Measurements from ENCODE around the gene SRC.

Gene SRC

DNA sequence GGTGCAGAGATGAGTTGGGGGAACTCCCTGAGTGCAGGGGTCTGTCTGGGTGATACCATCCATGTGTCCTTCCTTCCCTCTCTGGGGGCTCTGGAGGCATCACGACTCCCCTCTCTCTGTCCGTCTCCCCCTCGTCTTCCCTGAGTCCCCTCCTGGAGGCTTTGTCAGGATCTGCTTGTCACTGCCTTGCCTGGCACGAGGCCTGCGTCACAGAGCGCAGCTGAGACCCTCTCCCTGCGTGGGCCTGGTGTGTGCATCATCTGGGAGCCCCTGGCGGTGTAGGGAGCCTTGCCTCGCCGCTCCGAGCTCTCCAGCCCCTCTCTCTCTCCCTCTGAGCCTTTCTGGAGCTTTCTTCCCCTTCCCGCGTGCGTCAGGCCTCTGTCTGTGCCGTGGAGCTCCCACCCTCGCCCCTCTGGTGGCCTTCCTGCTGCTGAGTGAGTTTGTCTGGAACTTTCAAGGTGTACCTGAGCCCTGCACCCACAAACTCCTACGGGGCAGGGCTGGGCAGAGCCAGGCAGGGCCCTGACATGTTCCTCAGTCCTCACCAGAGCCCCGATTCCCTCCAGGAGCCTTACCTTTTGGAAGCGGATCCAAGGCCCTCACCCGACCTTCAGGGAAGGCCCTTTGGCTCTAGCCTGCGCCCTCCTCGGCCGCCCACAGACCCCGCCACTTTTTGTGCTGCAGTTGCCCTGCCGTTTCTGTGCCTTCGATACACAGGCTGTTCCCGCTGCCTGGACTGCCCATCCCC is 70.3 kb downstream of the SRC start:
- no peak for DNase-seq

DNA sequence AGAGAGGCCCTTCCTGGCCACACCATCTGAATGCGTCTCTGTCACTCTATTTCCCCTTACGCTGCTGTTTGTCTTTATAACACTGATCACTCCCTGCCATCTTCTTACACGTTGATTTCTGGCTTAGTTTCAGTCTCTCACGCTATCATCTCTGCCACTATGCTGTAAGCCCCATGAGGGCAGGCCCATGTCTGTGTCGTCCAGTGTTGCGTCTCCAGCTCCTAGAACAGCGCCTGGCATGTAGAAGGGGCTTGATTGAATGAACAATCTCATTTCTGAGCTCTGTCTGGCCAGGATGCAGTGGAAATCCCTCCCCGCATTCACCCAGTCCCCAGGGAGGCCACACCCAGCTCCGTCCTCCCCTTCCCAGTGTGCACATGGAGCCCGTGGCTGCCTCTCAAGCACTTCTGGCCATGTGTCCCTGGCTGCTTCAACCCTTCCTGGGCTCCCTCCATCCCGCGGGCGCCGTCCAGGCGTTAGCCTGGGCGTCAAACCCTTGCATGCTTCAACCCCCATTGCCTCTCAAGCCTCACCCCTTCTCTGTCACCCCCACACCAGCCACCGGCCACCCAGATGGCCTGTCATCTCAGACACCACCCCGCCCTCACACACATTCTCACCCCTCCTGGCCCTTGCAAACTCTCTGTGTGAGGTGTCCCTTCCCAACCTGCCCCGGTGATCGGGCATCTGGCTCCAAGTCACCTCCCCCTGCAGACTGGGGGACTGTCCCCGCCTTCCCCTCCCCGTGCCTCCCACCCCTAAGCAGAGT is 71.1 kb downstream of the SRC start:
- no peak for DNase-seq

DNA sequence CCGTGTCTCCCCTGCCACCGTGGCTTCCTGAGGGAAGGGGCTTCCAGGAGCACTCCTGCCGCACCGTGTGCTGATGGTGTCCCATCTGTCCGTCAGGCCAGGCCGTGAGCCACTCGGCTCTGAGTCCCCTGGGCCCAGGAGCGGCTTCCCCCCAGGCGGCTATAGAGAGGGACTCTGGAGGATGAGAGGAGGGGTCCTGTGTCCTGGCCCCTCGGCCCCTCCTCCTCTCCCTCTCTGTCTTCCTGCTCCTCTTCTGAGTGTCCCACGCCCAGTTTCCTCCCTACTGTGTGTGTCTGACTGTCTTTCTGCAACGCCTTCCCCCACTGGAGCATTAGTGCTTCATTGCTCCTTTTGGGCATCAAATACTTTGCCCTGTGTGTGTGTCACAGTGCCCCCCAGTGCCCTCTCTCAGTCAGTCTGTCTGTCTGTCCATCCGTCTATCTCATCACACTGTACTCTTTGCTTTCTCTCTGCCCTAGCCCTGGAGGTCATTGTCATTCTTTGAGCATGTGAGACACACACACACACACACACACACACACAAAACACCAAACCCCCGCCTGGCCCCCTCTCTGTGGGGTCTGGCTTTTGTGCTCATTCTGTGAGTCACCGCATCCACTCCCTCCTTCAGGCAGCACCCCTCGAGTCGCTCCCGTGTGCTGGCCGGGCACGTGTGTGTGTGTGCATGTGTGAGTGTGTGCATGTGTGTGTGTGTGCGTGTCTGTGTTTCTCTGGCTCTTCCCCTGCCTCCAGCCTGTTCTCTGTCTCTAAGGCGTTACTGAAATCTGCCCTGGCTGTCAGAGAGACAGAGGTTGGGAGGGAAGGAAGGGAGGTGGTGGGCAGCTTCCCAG is 71.9 kb downstream of the SRC start:
- no peak for DNase-seq

DNA sequence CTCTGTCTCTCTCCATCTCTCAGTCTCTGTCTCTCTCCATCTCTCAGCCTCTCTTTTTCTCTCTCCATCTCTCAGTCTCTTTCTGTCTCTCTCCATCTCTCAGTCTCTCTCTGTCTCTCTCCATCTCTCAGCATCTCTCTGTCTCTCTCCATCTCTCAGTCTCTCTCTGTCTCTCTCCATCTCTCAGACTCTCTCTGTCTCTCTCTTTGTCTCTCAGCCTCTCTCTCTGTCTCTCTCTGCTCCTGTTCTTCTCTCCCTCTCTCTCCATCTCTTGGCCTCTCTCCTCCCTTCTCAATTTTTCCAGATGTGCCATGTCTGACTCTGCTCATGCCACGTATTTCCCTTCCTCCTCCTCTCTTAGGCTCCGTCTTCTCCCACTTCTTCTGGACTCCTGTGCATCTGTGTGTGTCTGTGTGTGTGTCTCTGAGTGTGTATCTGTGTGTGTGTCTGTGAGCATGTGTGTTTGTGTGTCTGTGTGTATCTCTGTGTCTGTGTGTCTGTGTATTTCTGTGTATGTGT is 72.7 kb downstream of the SRC start:
- DNase-seq = no peak

DNA sequence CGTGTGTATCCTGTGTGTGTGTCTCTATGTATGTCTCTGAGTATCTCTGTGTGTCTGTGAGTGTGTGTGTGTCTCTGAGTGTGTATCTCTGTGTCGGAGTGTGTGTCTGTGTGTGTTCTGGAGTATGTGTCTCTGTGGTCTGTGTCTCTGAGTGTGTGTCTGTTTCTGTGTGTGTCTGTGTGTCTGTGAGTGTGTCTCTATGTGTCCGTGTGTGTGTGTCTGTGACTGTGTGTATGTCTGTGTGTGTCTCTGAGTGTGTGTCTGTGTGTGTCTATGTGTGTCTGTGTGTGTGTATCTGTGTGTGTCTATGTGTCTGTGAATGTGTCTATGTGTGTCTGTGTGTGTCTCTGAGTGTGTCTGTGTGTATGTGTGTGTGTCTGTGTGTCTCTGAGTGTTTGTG is 73.4 kb downstream of the SRC start:
- DNase-seq = no peak

DNA sequence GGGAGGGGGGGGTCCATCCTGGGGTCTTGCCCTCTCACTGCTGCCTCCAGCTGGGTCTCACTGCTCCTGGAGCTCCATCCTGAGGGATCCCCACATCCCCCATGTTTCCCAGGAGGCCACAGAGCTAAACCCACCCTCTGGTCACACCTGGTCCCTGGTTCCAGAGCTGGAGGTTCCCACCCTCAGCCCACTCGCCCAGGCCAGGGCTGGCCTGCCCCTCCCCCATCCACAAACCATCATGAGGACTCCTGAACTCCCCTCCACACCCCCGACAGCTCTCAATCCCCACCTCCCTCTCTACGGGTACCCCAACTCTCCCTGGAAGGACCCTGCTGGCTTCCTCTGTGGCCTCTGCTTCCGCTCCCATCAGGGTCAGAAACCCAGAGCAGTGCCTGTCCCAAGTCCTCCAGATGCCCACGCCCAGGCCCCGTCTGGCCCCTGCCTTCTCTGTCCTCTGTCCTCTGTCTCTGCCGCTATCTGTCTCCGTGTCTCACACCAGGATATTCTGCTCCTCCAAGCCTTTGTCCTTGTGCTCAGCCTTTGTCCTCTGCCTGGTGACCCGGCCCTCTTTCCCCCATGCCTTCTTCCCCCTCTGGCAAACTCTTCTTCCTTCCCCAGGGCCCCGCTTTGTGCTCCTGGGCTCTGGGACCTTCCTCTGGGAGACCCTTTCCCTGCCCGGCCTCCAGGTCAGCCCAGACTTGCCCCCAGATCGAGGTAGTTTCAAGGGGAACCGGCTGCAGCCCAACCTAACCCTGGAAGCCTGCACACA is 74.0 kb downstream of the SRC start:
- DNase-seq = no peak

DNA sequence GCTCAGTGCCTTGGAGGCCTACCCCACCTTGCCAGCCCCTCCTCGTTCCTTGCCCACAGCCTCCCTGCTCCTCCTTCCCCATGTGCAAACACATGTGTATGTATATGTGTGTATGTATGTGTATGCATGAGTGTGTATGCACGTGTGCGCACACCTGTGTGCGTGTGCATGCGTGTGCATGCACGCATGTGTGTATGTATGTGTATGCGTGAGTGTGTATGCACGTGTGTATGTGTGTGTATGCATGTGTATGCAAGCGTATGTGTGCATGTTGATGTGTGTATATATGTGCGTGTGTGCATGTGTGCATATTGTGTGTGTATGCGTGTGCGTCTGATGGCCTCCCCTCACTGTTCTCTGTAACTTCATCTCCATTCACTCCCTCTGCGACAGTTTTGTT is 74.7 kb downstream of the SRC start:
- no peak for DNase-seq

DNA sequence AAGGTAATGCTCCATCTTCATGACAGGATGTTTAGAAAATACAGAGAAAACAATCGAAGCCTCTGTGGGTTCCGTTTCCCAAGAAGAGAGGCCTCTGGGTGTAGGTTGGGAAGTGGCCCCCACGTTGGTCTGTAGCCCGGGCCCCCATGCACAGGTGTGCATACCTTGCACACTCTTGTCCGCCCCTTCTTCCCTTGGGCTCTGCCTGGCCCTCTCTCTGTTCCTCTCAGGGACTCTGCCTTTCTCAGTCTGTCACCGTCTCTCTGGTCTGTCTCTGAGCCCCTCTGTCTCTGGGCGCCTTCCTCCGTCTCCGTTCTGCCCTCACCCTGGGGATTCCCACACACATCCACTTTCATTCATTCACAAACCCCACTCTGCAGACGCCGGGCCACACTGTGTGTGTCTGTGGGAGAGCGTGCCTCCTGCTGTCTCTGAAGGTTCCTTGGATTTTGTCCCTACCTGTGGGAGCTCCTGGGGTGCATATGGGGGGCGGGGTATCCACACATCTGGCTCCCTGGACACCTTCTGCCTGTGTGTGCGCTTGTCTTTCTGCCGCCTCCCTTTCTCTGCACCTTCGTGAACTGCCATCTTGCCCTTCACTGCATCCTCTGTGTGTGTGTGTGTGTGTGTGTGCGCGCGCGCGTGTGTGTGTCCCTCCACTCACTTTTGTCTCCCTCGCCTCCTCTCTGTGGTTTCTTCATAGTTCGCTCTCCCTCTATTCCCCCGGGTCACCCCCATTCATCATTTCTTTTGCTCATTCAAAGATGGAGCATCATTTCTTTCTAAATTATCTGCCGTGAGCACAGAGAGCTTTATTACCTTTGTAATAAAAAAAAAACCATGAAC is 75.3 kb downstream of the SRC start:
- DNase-seq = no peak

DNA sequence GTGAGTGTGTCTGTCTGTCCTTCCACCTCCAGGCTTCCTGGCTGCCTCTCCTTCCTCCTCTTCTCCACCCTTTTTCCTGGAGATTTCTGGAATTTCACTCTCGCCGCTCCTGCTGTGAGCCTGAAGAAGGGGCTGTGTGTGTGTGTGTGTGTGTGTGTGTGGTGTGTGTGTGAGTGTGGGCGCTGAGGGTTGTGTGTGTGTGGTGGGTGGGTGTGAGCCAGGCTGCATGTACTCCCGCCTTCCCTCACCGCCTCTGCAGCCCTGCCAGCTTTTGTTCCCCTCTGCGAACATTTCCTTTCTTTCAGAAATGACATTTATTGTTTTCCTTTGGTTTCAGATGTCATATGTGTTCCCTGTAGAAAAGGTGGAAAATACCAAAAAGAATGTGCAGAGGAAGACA is 76.0 kb downstream of the SRC start:
- no peak for DNase-seq

DNA sequence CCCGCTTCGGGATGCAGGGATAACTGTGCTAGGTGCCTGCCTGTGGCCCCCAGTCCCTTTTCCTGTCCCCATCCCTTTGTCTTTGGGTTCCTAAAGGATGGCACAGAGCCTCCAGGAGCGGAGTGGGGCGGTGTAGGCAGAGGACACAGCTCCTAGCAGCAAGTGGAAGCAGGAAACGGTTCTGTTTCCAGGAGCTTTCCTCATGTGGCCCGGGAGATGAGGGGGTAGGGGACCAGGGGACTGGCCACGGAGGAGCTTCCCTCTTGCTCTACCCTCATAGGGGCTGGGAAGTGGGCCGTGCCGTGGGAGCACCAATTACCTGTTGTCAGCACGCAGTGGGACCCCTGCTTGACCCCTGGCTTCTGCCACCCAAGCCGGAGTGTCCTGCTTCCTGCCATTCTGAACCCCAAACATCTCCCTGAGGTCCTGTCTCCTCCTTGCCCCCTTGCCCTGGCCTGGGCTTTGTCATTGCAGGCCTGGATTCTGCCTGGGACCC is 76.9 kb downstream of the SRC start:
- no peak for DNase-seq

DNA sequence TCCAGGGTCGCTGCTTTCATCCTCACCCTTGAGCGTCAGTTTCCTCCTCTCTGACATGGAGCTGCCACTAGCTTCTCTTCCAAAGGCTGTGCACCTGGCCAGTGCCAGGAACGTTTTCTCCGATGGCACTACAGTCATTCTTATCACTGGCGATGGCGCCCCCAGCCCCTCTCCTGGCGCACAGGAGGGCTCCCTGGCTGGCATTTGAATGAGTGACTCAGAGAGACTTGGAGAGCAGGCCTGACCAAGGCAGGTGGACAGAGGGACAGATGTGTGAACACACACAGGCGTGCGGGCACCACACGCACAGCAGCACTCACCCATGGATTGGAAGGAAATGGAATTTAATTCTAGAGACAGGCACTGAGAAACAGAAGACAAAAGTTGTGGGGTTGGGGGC is 77.6 kb downstream of the SRC start:
- DNase-seq = no peak

DNA sequence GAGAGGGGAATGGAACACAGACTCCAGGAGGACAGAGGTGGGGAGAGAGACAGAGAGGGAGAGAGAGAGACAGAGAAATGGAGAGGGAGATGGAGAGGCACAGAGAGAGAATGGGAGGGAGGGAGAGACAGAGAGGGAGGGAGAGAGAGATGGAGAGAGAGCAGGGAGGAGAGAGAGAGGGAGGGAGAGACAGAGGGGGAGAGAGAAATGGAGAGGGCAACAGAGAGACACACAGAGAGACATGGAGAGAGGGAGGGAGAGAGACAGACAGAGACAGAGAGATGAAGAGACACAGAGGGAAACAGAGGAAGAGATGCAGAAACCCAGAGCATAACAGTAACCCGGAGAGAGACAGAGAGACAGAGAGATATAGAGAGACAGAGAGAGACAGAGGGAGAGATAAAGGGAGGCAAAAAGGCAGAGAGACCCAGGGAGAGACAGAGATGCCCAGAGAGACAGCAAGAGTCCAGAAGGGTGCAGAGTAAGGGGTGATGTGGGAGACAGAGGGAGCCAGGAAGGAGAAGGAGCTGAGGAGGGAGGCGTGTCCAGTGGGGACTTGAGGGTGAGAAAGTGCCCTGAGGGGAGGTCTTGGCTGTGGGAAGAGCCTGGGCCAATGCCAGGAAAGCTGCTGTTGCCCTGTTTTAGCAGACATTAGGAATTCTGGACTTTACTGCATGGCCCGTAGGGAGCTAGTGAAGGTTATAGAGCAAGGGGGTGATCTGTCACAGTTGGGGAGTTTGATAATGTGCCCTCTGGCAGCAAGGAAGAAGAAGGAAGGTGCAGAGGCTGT is 78.3 kb downstream of the SRC start:
- DNase-seq = no peak

DNA sequence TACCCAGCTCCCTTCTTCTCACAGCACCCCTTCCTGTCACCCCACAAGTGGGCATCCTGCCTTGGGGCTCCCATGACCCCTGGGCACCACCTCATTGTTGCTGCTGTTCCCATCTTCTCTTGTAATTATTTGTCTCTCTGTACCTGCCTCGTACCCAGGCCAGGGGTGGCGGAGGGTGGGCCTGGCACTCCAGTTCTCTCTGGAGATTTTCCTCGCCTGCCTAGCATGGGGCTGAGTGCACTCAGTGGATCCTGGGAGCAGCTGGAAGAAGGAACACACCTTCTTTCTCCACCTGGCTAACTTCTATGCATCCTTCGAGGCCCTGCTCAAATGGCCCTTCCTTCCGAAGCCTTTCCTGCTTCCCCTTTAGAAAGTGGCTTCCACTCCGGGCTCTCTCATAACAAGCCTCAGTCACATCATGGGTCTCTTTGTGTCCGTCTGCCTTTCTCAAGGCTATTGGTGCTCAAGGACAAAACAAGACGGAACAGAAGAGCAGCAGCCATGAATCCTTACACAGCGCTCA is 79.2 kb downstream of the SRC start:
- no peak for DNase-seq

DNA sequence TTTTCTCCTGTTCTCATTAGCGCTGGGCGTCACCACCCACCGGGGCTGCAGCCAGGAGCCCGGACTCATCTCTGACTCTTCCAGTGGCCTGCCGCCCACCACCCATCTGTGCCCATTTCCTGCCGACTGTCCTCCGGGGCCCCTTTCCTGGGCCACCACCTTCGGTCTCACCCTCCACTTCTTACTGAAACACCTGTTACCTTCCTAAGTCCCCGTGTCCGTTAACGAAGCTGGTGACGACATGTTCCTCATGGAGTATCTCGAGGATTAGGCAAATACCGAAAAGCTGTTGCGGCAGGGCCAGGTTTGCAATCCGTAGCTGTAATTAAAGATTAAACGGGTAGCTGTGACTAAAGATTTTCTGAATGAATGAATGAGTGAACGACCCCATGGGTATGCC is 80.2 kb downstream of the SRC start:
- DNase-seq = no peak

DNA sequence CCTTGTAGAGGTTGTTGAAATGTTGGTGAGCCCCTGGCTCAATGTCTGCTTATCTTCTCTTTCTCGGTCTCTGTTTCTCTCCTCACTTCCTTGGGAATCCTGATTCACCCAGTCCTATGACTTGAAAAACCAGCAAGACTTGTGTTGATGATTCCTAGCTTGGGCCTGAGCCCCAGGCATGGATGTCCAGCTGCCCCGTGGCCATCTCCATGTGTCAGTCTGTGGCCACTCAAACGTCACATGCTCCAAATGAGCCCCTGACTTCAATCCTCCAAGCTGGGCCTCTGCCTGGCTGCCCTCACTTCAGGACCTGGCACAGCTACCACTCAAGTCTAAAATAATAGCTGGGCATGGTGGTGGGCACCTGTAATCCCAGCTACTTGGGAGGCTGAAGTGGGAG is 81.0 kb downstream of the SRC start:
- DNase-seq = no peak

DNA sequence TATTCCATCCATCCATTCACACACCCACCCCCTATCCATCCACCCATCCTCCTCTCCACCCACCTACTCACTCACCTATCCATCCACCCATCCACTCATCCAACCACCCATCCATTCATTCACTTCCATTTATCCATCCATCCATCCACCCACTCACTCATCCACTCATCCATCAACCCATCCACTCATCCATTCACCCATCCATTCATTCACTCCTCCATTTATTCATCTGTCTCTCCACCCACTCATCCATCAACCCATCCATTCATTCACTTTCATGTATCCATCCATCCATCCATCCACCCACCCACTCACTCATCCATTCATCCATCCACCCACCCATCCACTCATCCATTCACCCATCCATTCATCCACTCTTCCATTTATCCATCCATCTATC is 84.1 kb downstream of the SRC start:
- DNase-seq = no peak

DNA sequence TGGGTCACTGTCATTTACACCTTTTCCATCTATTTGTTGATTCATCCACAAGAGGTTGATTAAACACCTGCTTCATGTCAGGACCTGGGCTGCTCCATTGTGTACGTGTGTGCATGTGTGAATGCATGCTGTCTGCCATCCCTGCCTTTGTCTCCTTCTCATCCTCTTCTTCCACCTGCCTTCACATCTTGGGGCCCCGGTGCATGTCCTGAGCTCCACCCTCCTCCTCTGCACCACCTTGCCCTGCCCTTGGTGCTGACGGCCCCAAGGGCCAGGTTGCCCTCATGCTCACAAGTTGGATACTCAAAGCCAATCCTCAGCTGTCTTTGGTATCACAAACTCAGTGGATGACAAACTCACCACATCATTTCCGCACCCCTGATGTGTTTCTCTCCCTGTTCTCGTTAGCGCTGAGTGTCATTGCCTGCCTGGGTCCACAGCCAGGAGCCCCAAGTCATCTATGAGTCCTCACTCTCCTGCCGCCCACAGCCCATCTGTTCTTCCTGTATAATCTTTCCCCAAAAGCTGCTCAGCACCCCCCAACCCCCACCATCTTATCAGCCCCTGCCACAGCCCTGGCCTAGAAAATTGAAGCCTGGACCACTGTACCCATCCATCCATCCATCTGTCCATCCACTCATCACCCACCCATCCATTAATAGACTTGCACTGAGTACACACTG is 85.0 kb downstream of the SRC start:
- DNase-seq = no peak

DNA sequence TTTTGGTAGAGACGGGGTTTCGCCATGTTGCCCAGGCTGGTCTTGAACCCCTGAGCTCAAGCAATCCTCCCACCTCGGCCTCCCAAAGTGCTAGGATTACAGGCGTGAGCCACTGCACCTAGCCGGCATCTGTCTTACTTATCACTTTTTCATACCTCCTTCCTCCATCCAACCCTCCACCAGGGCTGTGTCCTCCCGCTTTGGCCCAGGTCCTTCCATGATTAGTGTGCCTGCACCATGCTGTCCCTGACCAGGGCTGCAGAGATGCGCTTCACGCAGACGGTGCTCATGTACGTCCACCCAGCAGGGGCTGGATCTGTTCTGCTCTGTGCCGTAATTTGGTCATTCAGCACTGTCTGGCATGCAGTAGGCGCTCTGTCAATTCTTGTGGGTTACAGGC is 85.8 kb downstream of the SRC start:
- DNase-seq = no peak

DNA sequence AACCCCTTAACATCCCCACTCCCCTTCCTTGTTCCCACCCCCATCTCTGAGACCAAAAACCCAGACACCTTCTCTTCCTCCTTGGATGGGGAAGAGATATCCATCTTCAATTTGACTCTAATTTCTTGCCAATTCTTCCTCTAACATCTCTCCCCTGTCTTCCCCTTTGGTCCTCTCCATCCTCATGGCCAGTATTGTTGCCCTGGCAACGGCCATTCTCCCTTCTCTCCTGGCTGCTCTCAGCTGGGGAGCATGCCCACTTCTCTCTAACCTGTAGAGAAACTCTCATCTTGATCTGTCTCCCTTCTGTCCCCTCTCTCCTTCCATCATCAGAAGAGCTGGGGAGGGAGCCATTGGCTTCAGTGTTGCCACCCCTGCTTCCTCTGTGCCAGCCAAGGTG is 86.7 kb downstream of the SRC start:
- DNase-seq = no peak

DNA sequence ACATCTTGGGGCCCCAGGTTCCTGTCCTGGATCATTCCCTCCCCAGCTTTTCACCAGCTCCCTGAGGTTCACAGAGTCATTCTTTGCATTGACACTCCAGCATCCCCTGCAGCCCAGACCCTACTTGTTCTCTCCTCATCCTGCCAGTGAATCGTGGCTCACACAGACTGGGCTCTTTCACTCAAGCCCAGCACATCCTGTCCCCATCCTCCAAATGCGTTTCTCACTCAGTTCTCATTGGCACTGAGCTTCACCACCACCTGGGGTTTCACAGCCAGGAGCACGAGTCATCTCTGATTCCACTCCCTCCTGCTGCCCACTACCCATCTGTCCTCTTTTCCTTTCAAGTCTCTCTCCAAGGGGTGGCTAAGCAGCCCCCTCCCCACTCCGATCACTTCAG is 89.7 kb downstream of the SRC start:
- no peak for DNase-seq

Data from NCI-H187 treated with DMSO at 0.1 percent for 48 hours (cell line).